Loucy (cell line): ENCODE data around the gene RHBDF2.

Experiments used
- CTCF ChIP-seq: fragments of 200-600 bp; sonication (generic); conservative IDR thresholded peaks from 2 replicates; pipeline ENCODE4 v1.5.1; 2014; ENCODE audit warnings: mild to moderate bottlenecking, antibody characterized with exemption, low read length
- EZH2phosphoT487 ChIP-seq: fragments of 200-600 bp; IDR thresholded peaks from 2 replicates; pipeline ENCODE4 v1.6.1; 2018; ENCODE audit warnings: antibody characterized with exemption, mild to moderate bottlenecking, moderate library complexity, borderline replicate concordance

DNA sequence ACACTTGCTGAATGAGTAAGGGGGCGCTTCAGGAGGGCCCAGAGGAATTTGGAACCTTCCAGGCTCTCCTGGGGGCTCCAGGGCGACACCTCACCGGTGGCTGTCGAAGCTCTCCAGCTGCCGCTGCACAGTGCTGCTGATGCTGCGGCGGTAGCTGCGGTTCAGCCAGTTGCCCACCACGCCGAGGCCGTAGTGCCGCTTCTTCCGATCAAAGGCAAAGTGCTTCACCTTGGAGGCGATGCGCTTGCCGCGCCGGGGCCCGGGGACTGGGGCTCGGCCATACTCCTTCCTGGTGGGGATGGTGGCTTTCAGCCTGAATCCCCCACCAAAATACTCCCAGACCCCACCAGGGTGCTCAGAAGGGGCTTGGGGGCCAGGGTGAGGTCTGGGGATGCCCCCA lies 24.5 kb downstream of the RHBDF2 start:
- no peak for TF ChIP-seq CTCF
- TF ChIP-seq EZH2phosphoT487, result no peak
